Measurements from ENCODE around the gene RNF44.

DNA sequence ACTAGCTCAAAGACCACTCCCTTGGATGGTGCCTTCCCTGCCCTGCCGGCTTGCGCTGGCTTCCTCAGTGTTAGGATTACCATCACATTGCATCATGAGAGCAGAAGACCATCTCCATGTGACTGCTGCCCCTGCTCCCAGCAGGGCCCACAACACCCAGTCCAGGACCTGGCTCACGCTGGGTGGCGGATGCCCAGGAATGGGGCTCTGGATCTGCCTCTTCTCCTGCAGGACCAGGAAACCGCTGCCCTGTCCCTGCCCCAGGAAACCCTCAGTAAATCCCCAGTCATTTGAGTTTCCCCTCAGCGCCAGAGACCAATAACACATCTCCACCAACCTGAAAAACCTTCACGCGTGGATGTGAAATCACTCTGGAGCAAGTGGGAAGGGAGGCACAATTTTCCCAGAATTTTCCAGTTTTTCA, 3.3 kb upstream of the RNF44 start:
- TF ChIP-seq, protein P1, sequence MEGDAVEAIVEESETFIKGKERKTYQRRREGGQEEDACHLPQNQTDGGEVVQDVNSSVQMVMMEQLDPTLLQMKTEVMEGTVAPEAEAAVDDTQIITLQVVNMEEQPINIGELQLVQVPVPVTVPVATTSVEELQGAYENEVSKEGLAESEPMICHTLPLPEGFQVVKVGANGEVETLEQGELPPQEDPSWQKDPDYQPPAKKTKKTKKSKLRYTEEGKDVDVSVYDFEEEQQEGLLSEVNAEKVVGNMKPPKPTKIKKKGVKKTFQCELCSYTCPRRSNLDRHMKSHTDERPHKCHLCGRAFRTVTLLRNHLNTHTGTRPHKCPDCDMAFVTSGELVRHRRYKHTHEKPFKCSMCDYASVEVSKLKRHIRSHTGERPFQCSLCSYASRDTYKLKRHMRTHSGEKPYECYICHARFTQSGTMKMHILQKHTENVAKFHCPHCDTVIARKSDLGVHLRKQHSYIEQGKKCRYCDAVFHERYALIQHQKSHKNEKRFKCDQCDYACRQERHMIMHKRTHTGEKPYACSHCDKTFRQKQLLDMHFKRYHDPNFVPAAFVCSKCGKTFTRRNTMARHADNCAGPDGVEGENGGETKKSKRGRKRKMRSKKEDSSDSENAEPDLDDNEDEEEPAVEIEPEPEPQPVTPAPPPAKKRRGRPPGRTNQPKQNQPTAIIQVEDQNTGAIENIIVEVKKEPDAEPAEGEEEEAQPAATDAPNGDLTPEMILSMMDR (IDR thresholded peaks at IDR 0.05), result no peak
- no peak for TF ChIP-seq EZH2phosphoT487 (IDR thresholded peaks at IDR 0.05)
- no peak for TF ChIP-seq EZH2 (IDR thresholded peaks at IDR 0.05)

Measured in neural progenitor cell (in vitro differentiated cells).